NCI-H82 treated with DMSO at 0.1 percent for 48 hours (cell line): ENCODE results near the gene PKD1.
"Not testable (repeated sequence)": the region's sequence is repeated elsewhere in the genome, so short reads cannot be mapped to it uniquely, and the experiment has no call there.

Experiments used
- DNase-seq: peaks from one replicate; lab custom pipeline; 2025; ENCODE audit not compliant: unreplicated experiment; lab: John Stamatoyannopoulos, UW

Gene PKD1

GRCh38 chr16:2126161-2126743 lies 9.4 kb downstream of the PKD1 start:
- DNase-seq, result not testable (repeated sequence)

DNA sequence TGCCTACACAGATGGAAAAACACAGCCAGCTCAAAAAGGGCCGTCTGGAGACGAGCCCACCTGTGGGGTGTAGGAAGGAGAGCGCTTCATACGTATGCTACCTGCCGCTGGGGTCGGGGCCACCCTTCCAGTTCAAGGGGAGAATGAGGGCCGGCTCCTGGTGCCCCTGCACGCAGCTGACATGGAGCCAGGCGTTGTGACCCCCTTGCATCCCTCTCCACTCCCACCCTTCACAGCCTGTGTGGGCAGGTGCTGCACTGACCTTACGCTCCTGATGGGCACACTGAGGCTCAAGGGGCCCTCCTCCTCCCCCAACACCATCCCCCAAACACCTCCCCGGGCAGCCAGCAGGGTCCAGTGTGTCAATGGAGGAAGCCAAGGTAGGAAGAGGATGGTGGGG lies 10.1 kb downstream of the PKD1 start:
- DNase-seq, result not testable (repeated sequence)

DNA sequence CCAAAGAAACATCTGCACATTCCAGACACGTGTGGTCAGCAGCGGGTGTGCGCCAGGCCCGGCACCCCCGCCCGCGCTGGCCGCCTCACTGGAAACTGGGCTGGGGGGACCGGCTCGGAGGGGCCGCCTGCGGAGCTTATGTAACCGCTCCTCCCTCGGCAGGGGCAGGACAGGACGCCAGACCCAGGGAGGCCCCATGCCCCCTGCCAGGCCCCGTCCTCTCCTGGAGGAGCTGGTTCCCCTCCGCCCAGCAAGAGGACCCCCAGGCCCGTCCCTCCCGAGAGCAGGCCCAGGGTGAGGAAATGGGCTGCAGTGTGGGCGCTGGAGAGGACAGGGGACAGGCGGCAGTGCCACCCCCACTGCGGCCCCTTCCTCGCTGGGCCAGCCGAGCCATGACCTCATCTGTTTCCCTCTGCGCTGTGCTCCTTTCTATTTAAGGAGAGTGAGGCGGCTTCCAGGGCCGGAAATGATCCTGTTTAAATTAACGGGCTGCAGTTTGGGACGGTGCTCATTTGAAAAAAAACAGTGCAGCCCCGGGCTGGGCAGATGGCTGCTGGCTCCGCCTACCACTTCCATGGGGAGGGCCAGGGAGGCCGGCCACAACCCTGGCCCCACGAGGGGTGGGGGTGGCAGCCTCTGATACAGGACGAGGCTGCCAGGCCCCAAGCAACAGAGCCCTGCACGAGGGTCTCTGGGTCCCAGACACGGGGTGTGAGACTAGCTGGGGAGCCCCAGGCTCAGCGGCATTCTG lies 10.8 kb downstream of the PKD1 start:
- not testable (repeated sequence) for DNase-seq

DNA sequence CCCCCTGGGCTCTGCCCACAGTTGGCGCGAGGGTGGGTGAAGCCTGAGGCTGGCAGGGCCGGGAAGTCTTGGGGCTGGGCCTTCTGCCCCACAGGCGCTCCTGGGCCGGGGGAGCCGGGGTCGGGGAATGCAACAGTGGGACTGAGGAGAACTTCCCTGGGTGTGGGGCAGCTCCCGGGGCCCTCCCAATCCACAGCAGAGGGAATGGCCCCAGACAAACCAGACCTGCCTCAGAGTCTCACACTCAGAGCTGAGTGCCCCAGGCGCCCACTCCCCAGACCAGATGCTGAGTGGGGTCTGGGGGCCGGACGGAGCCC lies 11.4 kb downstream of the PKD1 start:
- not testable (repeated sequence) for DNase-seq

DNA sequence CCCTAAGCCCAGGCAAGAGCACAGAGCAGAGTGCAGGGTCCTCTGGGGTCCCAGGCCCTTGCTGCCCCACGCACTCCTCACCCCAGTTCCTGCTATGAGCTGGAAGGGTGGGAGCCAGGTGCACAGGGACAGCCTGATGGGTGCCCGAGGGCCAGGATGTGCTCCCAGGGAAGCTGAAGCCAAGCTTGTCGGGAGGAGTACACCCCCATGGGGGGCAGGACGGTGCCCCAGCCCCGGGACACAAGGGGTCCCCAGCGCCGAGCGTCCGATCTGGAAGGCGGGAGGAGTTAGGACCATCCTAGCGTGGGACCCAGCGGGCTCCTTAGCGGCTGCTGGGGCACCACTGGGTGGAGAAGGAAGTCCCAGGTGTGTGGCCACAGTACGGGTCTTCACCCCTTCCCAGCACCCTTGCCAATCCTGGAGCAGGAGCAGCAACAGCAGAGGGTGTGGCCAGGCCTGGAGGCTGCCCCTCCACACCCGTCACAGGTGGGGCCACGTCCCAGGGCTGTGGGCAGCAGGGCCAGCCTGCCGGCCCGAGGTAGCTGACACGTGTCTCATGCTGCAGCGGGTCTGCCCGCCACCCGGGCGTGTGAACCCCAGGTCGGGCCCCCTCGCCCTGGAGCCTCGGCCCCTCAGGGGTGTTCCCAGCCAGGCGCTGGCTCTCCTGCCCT lies 11.9 kb downstream of the PKD1 start:
- DNase-seq, result not testable (repeated sequence)

- DNase-seq, result not testable (repeated sequence)
Observed at GRCh38 chr16:2122934-2123683, 12.6 kb downstream of the PKD1 start.

GRCh38 chr16:2122429-2122828 lies 13.3 kb downstream of the PKD1 start:
- DNase-seq, result no peak

DNA sequence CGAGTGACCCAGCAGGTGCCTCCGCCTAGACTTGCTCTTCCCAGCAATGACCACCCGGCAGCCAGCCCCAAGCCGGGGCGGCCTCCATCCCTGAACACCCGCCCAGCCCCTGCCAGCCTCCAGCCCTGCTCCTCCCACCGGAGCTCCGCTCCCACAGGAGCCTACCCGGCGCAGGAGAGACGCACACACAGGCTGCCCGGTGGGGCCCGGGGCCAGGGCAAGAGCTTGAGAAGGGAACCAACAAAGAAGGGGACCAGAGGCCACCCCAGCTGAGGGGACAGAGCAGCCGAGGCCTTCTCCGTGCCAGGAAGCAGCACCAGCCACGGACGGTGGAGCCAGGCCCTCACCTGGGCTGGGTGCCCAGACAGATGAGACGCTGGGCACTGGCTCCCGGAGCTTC lies 13.8 kb downstream of the PKD1 start:
- no peak for DNase-seq

DNA sequence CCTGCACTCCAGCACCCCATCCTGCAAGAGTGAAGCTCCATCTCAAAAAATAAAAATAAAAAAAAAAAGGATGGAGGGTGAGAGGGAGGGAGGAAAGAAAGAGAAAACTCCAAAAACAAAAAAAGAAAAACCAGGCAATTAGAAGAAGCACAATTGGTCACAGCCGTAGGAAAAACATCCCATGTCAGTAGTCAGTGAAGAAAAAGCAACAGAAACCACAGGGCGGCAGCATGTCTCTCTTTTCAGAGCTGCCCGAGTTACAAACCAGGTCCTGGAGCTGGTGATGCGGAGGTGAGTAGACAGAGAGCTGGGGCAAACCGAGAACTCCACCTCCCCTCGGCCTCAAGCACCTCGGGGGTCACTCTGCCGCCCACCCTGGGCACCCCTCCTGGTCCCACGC lies 14.4 kb downstream of the PKD1 start:
- DNase-seq, result not testable (repeated sequence)

GRCh38 chr16:2117960-2118722 lies 17.6 kb downstream of the PKD1 start:
- not testable (repeated sequence) for DNase-seq

DNA sequence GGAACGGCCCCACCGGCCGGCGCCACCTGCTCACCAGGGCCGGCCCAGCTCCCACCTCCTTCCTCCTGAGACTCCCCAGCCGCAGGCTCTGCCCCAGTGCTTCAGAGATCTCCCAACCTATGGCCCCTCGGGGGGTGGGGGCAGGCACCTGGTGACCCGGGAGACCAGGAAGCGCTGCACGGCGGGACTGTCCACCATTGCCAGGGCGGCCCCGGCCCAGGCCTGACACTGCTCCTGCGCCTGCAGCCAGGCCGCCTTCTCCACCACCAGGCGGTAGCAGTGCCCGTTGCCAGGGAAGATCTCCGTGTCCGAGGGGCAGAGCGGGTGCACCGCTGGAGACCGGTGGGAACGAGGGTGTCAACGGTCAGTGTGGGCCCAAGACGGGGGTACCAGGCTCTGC lies 18.4 kb downstream of the PKD1 start:
- not testable (repeated sequence) for DNase-seq

- DNase-seq, result not testable (repeated sequence)
Observed at GRCh38 chr16:2116428-2116827, 19.3 kb downstream of the PKD1 start.

DNA sequence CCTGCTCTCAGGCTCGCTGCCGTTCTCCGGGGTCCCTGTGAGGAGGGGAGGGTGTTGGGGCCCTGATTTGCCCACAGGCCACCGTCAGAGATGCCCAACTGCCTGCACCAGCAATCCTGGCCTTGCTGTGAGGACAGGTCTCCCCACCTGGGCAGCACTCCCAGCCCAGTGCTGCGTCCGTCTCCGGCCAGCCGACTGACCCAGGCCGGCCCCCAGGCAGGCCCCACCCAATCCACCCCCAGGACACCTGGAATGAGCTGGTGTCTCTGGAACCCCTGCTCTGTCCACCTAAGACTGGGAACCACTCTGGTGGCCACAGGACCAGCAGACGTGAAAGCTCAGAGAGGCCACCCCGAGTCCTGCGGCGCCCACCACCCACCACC lies 20.1 kb downstream of the PKD1 start:
- DNase-seq, result no peak

GRCh38 chr16:2114885-2115590 lies 20.7 kb downstream of the PKD1 start:
- not testable (repeated sequence) for DNase-seq

DNA sequence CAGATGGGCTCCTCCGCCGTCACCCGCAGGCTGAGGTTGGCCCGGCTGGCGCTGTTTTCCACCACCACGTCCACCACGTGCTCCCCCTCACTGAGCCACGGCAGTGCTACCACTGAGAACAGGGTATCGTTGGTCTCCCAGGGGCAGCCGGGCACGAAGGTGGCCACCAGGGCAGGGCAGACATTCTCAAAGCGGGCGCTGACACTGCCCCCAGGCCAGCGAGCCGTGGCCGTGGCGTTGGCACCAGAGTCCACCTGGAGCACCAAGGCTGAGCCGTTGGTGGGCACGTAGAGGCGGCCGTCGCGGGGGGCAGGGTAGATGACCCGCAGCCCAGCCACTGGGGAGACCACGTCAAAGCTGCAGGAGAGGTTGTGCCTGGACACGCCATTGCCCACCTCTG lies 21.5 kb downstream of the PKD1 start:
- DNase-seq, result not testable (repeated sequence)

DNA sequence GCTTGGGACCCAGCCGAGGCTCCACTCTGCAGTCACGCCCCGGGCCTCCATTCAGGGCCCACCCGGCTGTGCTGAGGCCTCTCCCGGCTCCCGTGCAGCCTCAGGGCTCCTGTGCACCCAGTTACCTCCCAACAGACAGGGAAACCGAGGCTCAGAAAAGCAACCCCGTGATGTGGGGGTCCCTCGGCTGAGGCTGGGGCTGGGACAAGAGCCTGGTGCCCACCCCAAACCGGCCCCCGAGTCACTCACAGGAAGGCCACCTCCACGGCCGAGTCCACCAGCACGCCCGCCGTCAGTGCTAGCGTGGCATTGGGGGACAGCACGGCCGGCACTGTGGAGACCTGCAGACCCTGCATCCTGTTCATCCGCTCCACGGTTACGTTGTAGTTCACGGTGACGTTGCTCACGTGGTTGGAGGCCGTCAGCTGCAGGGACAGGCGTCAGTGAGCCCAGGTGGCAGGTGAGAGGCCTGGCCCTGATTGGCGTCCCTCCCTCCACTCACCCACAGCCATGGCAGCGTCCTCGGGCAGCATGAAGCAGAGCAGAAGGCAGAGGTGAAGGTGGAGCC lies 23.1 kb downstream of the PKD1 start:
- DNase-seq, result not testable (repeated sequence)

- DNase-seq, result not testable (repeated sequence)
Observed at GRCh38 chr16:2111412-2112335, 24.0 kb downstream of the PKD1 start.

DNA sequence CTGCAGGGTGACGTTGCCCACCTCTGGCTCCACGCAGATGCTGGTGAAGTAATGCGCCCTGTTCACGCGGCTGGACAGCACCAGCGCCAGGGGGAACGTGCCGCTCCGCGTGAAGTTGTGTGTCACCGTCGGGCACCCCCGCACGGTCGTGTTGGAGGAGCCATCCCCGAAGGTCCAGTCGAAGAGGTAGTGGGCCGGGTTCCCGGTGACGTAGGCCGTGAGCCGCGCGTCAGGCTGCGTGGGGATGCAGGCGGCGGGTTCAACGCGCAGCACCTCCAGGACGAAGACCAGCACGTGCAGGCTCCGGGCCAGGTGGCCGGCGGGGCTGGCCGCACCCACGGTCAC lies 24.7 kb downstream of the PKD1 start:
- not testable (repeated sequence) for DNase-seq
